IMR-90 (cell line): ENCODE results near the gene SEC24B. TPM values are rescaled to one million over a fixed set of nuclear protein-coding genes. Genes with fewer than 3 reads are reported as not detected.

Source experiments
- ATAC-seq: fragments of 200-7000 bp; cut with Tn5 transposase; 2 replicates; pipeline ENCODE4 v1.9.1; 2020; ENCODE audit warnings: low read depth, mild to moderate bottlenecking, moderate library complexity
- Bru-seq: library from RNA; stranded (reverse); fragments of 400-500 nt; gene quantifications from one replicate; lab custom pipeline; 2021; lab: Mats Ljungman, UMichigan
- BruChase-seq, 2 experiments: library from RNA; stranded (reverse); fragments of 400-500 nt; gene quantifications; one replicate each; lab custom pipeline; 2021; lab: Mats Ljungman, UMichigan
- BruUV-seq: library from RNA; stranded (reverse); fragments of 400-500 nt; replicated peaks from 2 replicates; lab custom pipeline; 2021; lab: Mats Ljungman, UMichigan
- CTCF ChIA-PET: fragments of 300-600 bp; formaldehyde crosslinking; extraction: SDS; loops from one replicate; lab custom pipeline; 2021; ENCODE audit warnings: antibody characterized with exemption; lab: Yijun Ruan, JAX
- POLR2A ChIA-PET: fragments of 300-600 bp; sonication (Branson Sonifier 250); formaldehyde crosslinking; loops from one replicate; lab custom pipeline; 2022; ENCODE audit warnings: antibody characterized with exemption; ENCODE audit not compliant: unreplicated experiment; lab: Charles Lee
- DNase-seq: peaks from one replicate; pipeline ENCODE4 v3.0.0; 2013
- H2AFZ ChIP-seq: replicated peaks from 2 replicates; pipeline ENCODE3; 2013; ENCODE audit warnings: low read length, mild to moderate bottlenecking; ENCODE audit not compliant: poor library complexity
- H2AK5ac ChIP-seq: 2 replicates; pipeline ENCODE4 v1.6.1; 2013; ENCODE audit warnings: low read depth, low read length, inconsistent platforms
- H2AK9ac ChIP-seq: replicated peaks from 2 replicates; pipeline ENCODE3; 2013; ENCODE audit warnings: mild to moderate bottlenecking, low read depth, low read length, moderate library complexity; ENCODE audit not compliant: poor library complexity
- H2BK120ac ChIP-seq: 2 replicates; pipeline ENCODE4 v1.6.1; 2013; ENCODE audit warnings: low read depth, low read length, inconsistent platforms
- H2BK15ac ChIP-seq: 3 replicates; pipeline ENCODE4 v1.6.1; 2013; ENCODE audit warnings: low read depth, low read length, inconsistent platforms
- H2BK20ac ChIP-seq: 2 replicates; pipeline ENCODE4 v1.6.1; 2013; ENCODE audit warnings: low read depth, mild to moderate bottlenecking, inconsistent platforms, low read length, moderate library complexity
- H2BK5ac ChIP-seq: 2 replicates; pipeline ENCODE4 v1.6.1; 2013; ENCODE audit warnings: mild to moderate bottlenecking, low read depth, low read length, inconsistent platforms; ENCODE audit not compliant: poor library complexity, severe bottlenecking
- H3K14ac ChIP-seq: replicated peaks from 2 replicates; pipeline ENCODE4 v1.6.1; 2013; ENCODE audit warnings: low read depth, low read length, inconsistent platforms
- H3K18ac ChIP-seq: 2 replicates; pipeline ENCODE4 v1.6.1; 2013; ENCODE audit warnings: low read depth, low read length, control low read depth
- H3K23ac ChIP-seq: 2 replicates; pipeline ENCODE4 v1.6.1; 2013; ENCODE audit warnings: low read depth, low read length, inconsistent platforms
- H3K27ac ChIP-seq: 2 replicates; pipeline ENCODE4 v1.5.1; 2013; ENCODE audit warnings: mild to moderate bottlenecking, control low read depth, low read length; ENCODE audit not compliant: insufficient read depth
- H3K27me3 ChIP-seq: 2 replicates; pipeline ENCODE4 v1.6.1; 2013; ENCODE audit warnings: low read length; ENCODE audit not compliant: control insufficient read depth, insufficient read depth
- H3K36me3 ChIP-seq: 2 replicates; pipeline ENCODE4 v1.6.1; 2013; ENCODE audit warnings: low read length, mixed read lengths; ENCODE audit not compliant: control insufficient read depth, insufficient read depth
- H3K4ac ChIP-seq: 2 replicates; pipeline ENCODE4 v1.6.1; 2013; ENCODE audit warnings: low read depth, low read length, inconsistent platforms
- H3K4me1 ChIP-seq: 2 replicates; pipeline ENCODE4 v1.6.1; 2013; ENCODE audit warnings: low read length, mixed read lengths; ENCODE audit not compliant: control insufficient read depth, insufficient read depth
- H3K4me2 ChIP-seq: 2 replicates; pipeline ENCODE4 v1.6.1; 2013; ENCODE audit warnings: low read depth, mild to moderate bottlenecking, control low read depth, low read length, moderate library complexity
- H3K4me3 ChIP-seq: 2 replicates; pipeline ENCODE4 v1.5.1; 2013; ENCODE audit warnings: low read depth, mild to moderate bottlenecking, control low read depth, low read length, moderate library complexity; ENCODE audit not compliant: insufficient read depth
- H3K56ac ChIP-seq: 2 replicates; pipeline ENCODE4 v1.6.1; 2013; ENCODE audit warnings: low read length, inconsistent platforms; ENCODE audit not compliant: insufficient read depth; ENCODE audit errors: extremely low read depth
- H3K79me1 ChIP-seq, 2 experiments: 2 replicates each; pipeline ENCODE4 v1.6.1; 2013; ENCODE audit warnings: low read length in 2 of 2, inconsistent platforms in 1 of 2, low read depth in 1 of 2
- H3K9ac ChIP-seq: 2 replicates; pipeline ENCODE4 v1.6.1; 2013; ENCODE audit warnings: low read depth, low read length, control low read depth
- H3K9me1 ChIP-seq: 2 replicates; pipeline ENCODE4 v1.6.1; 2013; ENCODE audit warnings: low read length, inconsistent platforms; ENCODE audit not compliant: insufficient read depth
- H3K9me3 ChIP-seq: 2 replicates; pipeline ENCODE4 v1.6.1; 2013; ENCODE audit warnings: low read length; ENCODE audit not compliant: control insufficient read depth, insufficient read depth
- H4K20me1 ChIP-seq: 2 replicates; pipeline ENCODE4 v1.6.1; 2013; ENCODE audit warnings: low read length, inconsistent platforms; ENCODE audit not compliant: insufficient read depth
- H4K5ac ChIP-seq: 2 replicates; pipeline ENCODE4 v1.6.1; 2013; ENCODE audit warnings: mild to moderate bottlenecking, low read depth, low read length, control low read depth
- H4K8ac ChIP-seq, 2 experiments: 2 replicates each; pipeline ENCODE4 v1.6.1; 2013; ENCODE audit warnings: low read depth in 2 of 2, low read length in 2 of 2, control low read depth in 1 of 2, inconsistent platforms in 1 of 2
- H4K91ac ChIP-seq: 2 replicates; pipeline ENCODE4 v1.6.1; 2013; ENCODE audit warnings: low read depth, low read length, inconsistent platforms; ENCODE audit not compliant: insufficient read depth
- BHLHE40 ChIP-seq: fragments of 150-350 bp; IDR thresholded peaks from 2 replicates; pipeline ENCODE4 v1.6.1; 2016; ENCODE audit warnings: mild to moderate bottlenecking, low read depth, low read length
- CHD1 ChIP-seq: IDR thresholded peaks from 2 replicates; pipeline ENCODE4 v1.6.1; 2012; ENCODE audit warnings: low read depth, low read length, improper control_type of control experiment
- CTCF ChIP-seq: conservative IDR thresholded peaks from 2 replicates; pipeline ENCODE4 v1.5.1; 2012; ENCODE audit warnings: mild to moderate bottlenecking, low read depth, low read length, improper control_type of control experiment
- FOS ChIP-seq: fragments of 150-350 bp; IDR thresholded peaks from 2 replicates; pipeline ENCODE4 v1.6.1; 2016; ENCODE audit warnings: low read depth, low read length
- MAZ ChIP-seq: IDR thresholded peaks from 2 replicates; pipeline ENCODE4 v1.6.1; 2012; ENCODE audit warnings: low read depth, mild to moderate bottlenecking, low read length, improper control_type of control experiment, moderate library complexity, borderline replicate concordance
- MXI1 ChIP-seq: IDR thresholded peaks from 2 replicates; pipeline ENCODE4 v1.6.1; 2012; ENCODE audit warnings: low read depth, mild to moderate bottlenecking, low read length, moderate library complexity, borderline replicate concordance
- POLR2A ChIP-seq: IDR thresholded peaks from 2 replicates; pipeline ENCODE4 v1.6.1; 2012; ENCODE audit warnings: mild to moderate bottlenecking, low read depth, low read length
- RAD21 ChIP-seq: IDR thresholded peaks from 2 replicates; pipeline ENCODE4 v1.6.1; 2012; ENCODE audit warnings: low read length, improper control_type of control experiment
- RCOR1 ChIP-seq: IDR thresholded peaks from 2 replicates; pipeline ENCODE4 v1.6.1; 2012; ENCODE audit warnings: mild to moderate bottlenecking, low read length, improper control_type of control experiment; ENCODE audit not compliant: insufficient replicate concordance
- SMC3 ChIP-seq: fragments of 150-350 bp; IDR thresholded peaks from 2 replicates; pipeline ENCODE4 v1.6.1; 2016; ENCODE audit warnings: low read depth, mild to moderate bottlenecking, antibody characterized with exemption, low read length, moderate library complexity
- USF2 ChIP-seq: fragments of 150-350 bp; IDR thresholded peaks from 2 replicates; pipeline ENCODE4 v1.6.1; 2017; ENCODE audit warnings: mild to moderate bottlenecking, antibody characterized with exemption, low read length, low read depth
- WGBS, 2 experiments: methylation state at CpG; one replicate each; pipeline versions ENCODE4 v1.1.5 to v1.1.7; 2013; ENCODE audit warnings: missing lambda C conversion rate in 2 of 2; ENCODE audit not compliant: insufficient read length in 1 of 2; ENCODE audit errors: extremely low coverage in 2 of 2; 5-methylcytosine and 5-hydroxymethylcytosine counted together
- dilution Hi-C: fragments of 300-500 bp; cut with HindIII; formaldehyde crosslinking; loops from one replicate; pipeline ENCODE4 v1.14.3; 2018; ENCODE audit warnings: low sequenced_read_pairs; ENCODE audit not compliant: unreplicated experiment
- in situ Hi-C: fragments of 300-500 bp; cut with MboI; formaldehyde crosslinking; loops from 3 replicates; pipeline ENCODE4 v1.14.3; 2019; ENCODE audit warnings: low sequenced_read_pairs, inconsistent platforms, mixed read lengths
- intact Hi-C: fragments of 100-400 bp; cut with micrococcal nuclease; formaldehyde crosslinking; loops from 2 replicates; pipeline ENCODE4 v1.10.0; 2022
- long read RNA-seq: library from polyadenylated mRNA; unstranded; transcript quantifications from one replicate; pipeline ENCODE4 v2.0.0, GENCODE V29; 2021; ENCODE audit not compliant: unreplicated experiment
- polyA plus RNA-seq, 3 experiments: library from polyadenylated mRNA; depleted of rRNA; stranded (reverse); fragments of >200 nt; gene quantifications; 2 replicates each; pipeline ENCODE4 v1.2.3, GENCODE V29; 2012; ENCODE audit warnings: low replicate concordance in 1 of 3
- total RNA-seq: library from RNA; depleted of rRNA; stranded (reverse); fragments of >200 nt; gene quantifications from 2 replicates; pipeline ENCODE4 v1.2.3, GENCODE V29; 2012; rRNA removed

SEC24B gene
- total RNA-seq = 19.0 and 19.4 TPM in 2 replicates
- 27.4 and 28.3 TPM in 2 replicates for polyA plus RNA-seq (2012; rRNA removed)
- 7.7 and 10.8 TPM in 2 replicates for polyA plus RNA-seq (2012; cell fraction: cytosol; rRNA removed)
- polyA plus RNA-seq (2012; cell fraction: nucleus; rRNA removed; ENCODE audit: low replicate concordance) = 11.1 and 43.8 TPM in 2 replicates
- Bru-seq, nascent RNA = percentile 90 among the genes with signal in this experiment
- BruChase-seq, experiment 1, labeled RNA remaining after a 6-hour chase = percentile 76 among the genes with signal in this experiment
- BruChase-seq, experiment 2, labeled RNA remaining after a 2-hour chase = percentile 82 among the genes with signal in this experiment
- long read RNA-seq, partial matches to known transcripts = 7 of 19 reads
- long read RNA-seq, other reads (novel, unspliced or antisense) = 8 of 19 reads

GRCh38 chr4:109433205-109434006 lies at the start of gene SEC24B:
TSS of gene SEC24B (plus strand) at chr4:109433815. CDS start at chr4:109433870, 55 bp downstream.
- peak within 1 kb of the TSS; percentile 92 for H2AK9ac ChIP-seq
- H3K18ac ChIP-seq = peak within 1 kb of the TSS; percentile 35
- DNase-seq = peak; percentile 62
- peaks cover 10% of the 10 kb centered on the region for H3K9me1 ChIP-seq
- H3K36me3 ChIP-seq = no peaks in the 10 kb centered on the region; the same call in 1 of the 2 replicates
- H3K9ac ChIP-seq = peak within 1 kb of the TSS; percentile 93
- H3K4me3 ChIP-seq = peak within 1 kb of the TSS; percentile 85
- WGBS, 2 experiments = 0% methylated on average over 38 of the region's 87 CpGs; no CpG with 5 or more reads in 1 of the 2 experiments
- H3K9me3 ChIP-seq = no peaks in the 10 kb centered on the region
- peaks cover 3 to 39% of the 10 kb centered on the region in 2 experiments; a peak in 2 of 4 replicates for H3K79me1 ChIP-seq
- peak within 1 kb of the TSS; percentile 97 for H3K27ac ChIP-seq
- H2BK20ac ChIP-seq = no peak within 1 kb of the TSS
- dilution Hi-C loops = no loop called here
- H3K56ac ChIP-seq = peak within 1 kb of the TSS; percentile 82; the same call in 1 of the 2 replicates
- H3K23ac ChIP-seq = peak within 1 kb of the TSS; percentile 86
- BruUV-seq = no TSS peak
- H4K5ac ChIP-seq = peak within 1 kb of the TSS; percentile 81
- CTCF ChIA-PET = interaction anchor here (0.6 to 1.4 kb wide), 8 partner anchors 10 to 518 kb away, joined by 3 to 5 read pairs (median 4); no protein-coding TSS in a partner anchor
- ATAC-seq = peak; percentile 87
- peak within 1 kb of the TSS; percentile 15 to 79; a peak in 3 of 4 replicates for H4K8ac ChIP-seq
- no peaks in the 10 kb centered on the region for H3K27me3 ChIP-seq
- H4K20me1 ChIP-seq = peaks cover 41% of the 10 kb centered on the region
- peak within 1 kb of the TSS; percentile 79 for H3K4ac ChIP-seq
- H3K4me1 ChIP-seq = peaks cover 3% of the 10 kb centered on the region
- H3K14ac ChIP-seq = peak within 1 kb of the TSS; percentile 64
- in situ Hi-C loops = loop anchor here (10.0 kb wide), 1 partner anchor 291 kb away; no protein-coding TSS in a partner anchor
- H3K4me2 ChIP-seq = peak within 1 kb of the TSS; percentile 95
- POLR2A ChIA-PET = no interaction called here
- no peak within 1 kb of the TSS for H2BK15ac ChIP-seq
- peak within 1 kb of the TSS; percentile 94 for H2AFZ ChIP-seq
- intact Hi-C loops = loop anchor here (2.0 to 5.0 kb wide), 4 partner anchors 39 to 381 kb away; partner anchors contain the start of genes GAR1, MCUB and PLA2G12A
- peak within 1 kb of the TSS; percentile 84 for H4K91ac ChIP-seq
- peak within 1 kb of the TSS; percentile 79 for H2BK5ac ChIP-seq
- no peak within 1 kb of the TSS for H2AK5ac ChIP-seq
- peak within 1 kb of the TSS; percentile 72 for H2BK120ac ChIP-seq
- TF ChIP-seq MXI1 = peak; percentile 82; the same call in 1 of the 2 replicates
- no peak for TF ChIP-seq CHD1
- TF ChIP-seq FOS = no peak
- no peak for TF ChIP-seq RCOR1
- TF ChIP-seq BHLHE40 = peak; percentile 85
- peak; percentile 85 for TF ChIP-seq CTCF
- TF ChIP-seq SMC3 = peak; percentile 34; the same call in 1 of the 2 replicates
- TF ChIP-seq RAD21 = peak; percentile 46
- no peak for TF ChIP-seq USF2
- peak; percentile 63; the same call in 1 of the 2 replicates for TF ChIP-seq POLR2A
- TF ChIP-seq MAZ = peak; percentile 40; the same call in 1 of the 2 replicates
